Suprapubic skin (tissue), 3 donors: ENCODE data around the gene CACNA2D4.

ENCODE experiments used
- CTCF ChIP-seq, 2 donors: fragments of 200-600 bp in 1 of 2; fragments of 450-650 bp in 1 of 2; sonication (generic) in 1 of 2; IDR thresholded peaks; one replicate each; pipeline ENCODE4 v1.5.1; 2016 to 2019; ENCODE audit warnings: antibody characterized with exemption in 2 of 2, mild to moderate bottlenecking in 1 of 2, moderate library complexity in 1 of 2
- POLR2AphosphoS5 ChIP-seq, 3 donors: sonication (generic); formaldehyde crosslinking; IDR thresholded peaks; one replicate each; pipeline ENCODE4 v1.6.1; 2017; ENCODE audit warnings: antibody characterized with exemption in 3 of 3

- TF ChIP-seq CTCF (IDR thresholded peaks at IDR 0.05) (no peak), POLR2AphosphoS5 (IDR thresholded peaks at IDR 0.05) (no peak)
Observed at GRCh38 chr12:1852076-1852475, 66.4 kb downstream of the CACNA2D4 start.
